OCI-LY3 (cell line): ENCODE results near the gene FBXO46.

Experiments used
- H2AFZ ChIP-seq: fragments of 200-600, 300-600 bp; shearing (Covaris generic); 2 replicates; pipeline ENCODE4 v1.6.0; 2014; ENCODE audit warnings: antibody characterized with exemption, low read depth, low read length
- H3K27ac ChIP-seq: fragments of 200-600, 300-600 bp; sonication (generic); 2 replicates; pipeline ENCODE4 v1.5.1; 2014; ENCODE audit warnings: mild to moderate bottlenecking, low read length, moderate library complexity, mixed read lengths
- H3K27me3 ChIP-seq: fragments of 200-600, 300-600 bp; sonication (generic); 2 replicates; pipeline ENCODE4 v1.6.1; 2014; ENCODE audit warnings: low read depth, low read length, mixed read lengths
- H3K36me3 ChIP-seq: fragments of 200-600, 300-600 bp; sonication (generic); replicated peaks from 2 replicates; pipeline ENCODE3; 2014; ENCODE audit warnings: low read depth, low read length, mixed read lengths
- H3K4me1 ChIP-seq: fragments of 300-600, 200-600 bp; sonication (generic); 2 replicates; pipeline ENCODE4 v1.6.1; 2014; ENCODE audit warnings: low read length, mixed read lengths
- H3K4me2 ChIP-seq: fragments of 200-600, 300-600 bp; sonication (generic); 2 replicates; pipeline ENCODE4 v1.6.1; 2014; ENCODE audit warnings: low read length, mixed read lengths
- H3K4me3 ChIP-seq: fragments of 300-600, 200-600 bp; sonication (generic); 2 replicates; pipeline ENCODE4 v1.5.1; 2014; ENCODE audit warnings: antibody characterized with exemption, mild to moderate bottlenecking, low read length, moderate library complexity
- H3K79me2 ChIP-seq: fragments of 300-600, 200-600 bp; shearing (Covaris generic); 2 replicates; pipeline ENCODE4 v1.6.1; 2014; ENCODE audit warnings: mild to moderate bottlenecking, low read length, mixed read lengths
- H3K9ac ChIP-seq: fragments of 300-600, 200-600 bp; shearing (Covaris generic); 2 replicates; pipeline ENCODE4 v1.6.0; 2014; ENCODE audit warnings: mild to moderate bottlenecking, low read length, moderate library complexity
- H3K9me3 ChIP-seq: fragments of 200-600, 300-600 bp; shearing (Covaris generic); 2 replicates; pipeline ENCODE4 v1.6.1; 2014; ENCODE audit warnings: low read length, mixed read lengths; ENCODE audit not compliant: insufficient read depth
- H4K20me1 ChIP-seq: fragments of 200-600, 300-600 bp; sonication (generic); 2 replicates; pipeline ENCODE4 v1.6.1; 2016; ENCODE audit warnings: low read length, mixed read lengths; ENCODE audit not compliant: insufficient read depth
- CTCF ChIP-seq: fragments of 200-600, 300-600 bp; sonication (generic); IDR thresholded peaks from 2 replicates; pipeline ENCODE4 v1.5.1; 2014; ENCODE audit warnings: antibody characterized with exemption, low read length, low read depth
- EZH2phosphoT487 ChIP-seq: fragments of 200-600 bp; shearing (Covaris generic); IDR thresholded peaks from 2 replicates; pipeline ENCODE4 v1.6.1; 2018; ENCODE audit warnings: antibody characterized with exemption, mixed run types, low read depth

The FBXO46 gene

GRCh38 chr19:45717131-45717982 is 13.3 kb downstream of the FBXO46 start:
- peak overlapping the region; percentile 78 for H3K27ac ChIP-seq
- H4K20me1 ChIP-seq, result no peaks in the 10 kb centered on the region
- H3K4me1 ChIP-seq, result peaks cover 17% of the 10 kb centered on the region
- no peak for TF ChIP-seq EZH2phosphoT487
- TF ChIP-seq CTCF, result peak; percentile 34
- no peaks in the 10 kb centered on the region for H3K9me3 ChIP-seq
- peak overlapping the region; percentile 83 for H3K4me3 ChIP-seq
- H3K79me2 ChIP-seq, result peaks cover 58% of the 10 kb centered on the region
- H3K27me3 ChIP-seq, result no peaks in the 10 kb centered on the region
- peak overlapping the region; percentile 86 for H3K4me2 ChIP-seq
- H3K36me3 ChIP-seq, result peaks cover 24% of the 10 kb centered on the region
- peak overlapping the region; percentile 18; the same call in 1 of the 2 replicates for H2AFZ ChIP-seq
- peak overlapping the region; percentile 90 for H3K9ac ChIP-seq

- Histone ChIP-seq H3K4me2 (peak overlapping the region; percentile 86), H3K79me2 (peaks cover 58% of the 10 kb centered on the region), H3K9ac (peak overlapping the region; percentile 90), H3K9me3 (no peaks in the 10 kb centered on the region), H3K36me3 (peaks cover 27% of the 10 kb centered on the region), H3K27me3 (no peaks in the 10 kb centered on the region), H2AFZ (peak overlapping the region; percentile 18; the same call in 1 of the 2 replicates), H3K4me3 (peak overlapping the region; percentile 83), H3K27ac (peak overlapping the region; percentile 47), H3K4me1 (peaks cover 17% of the 10 kb centered on the region), H4K20me1 (no peaks in the 10 kb centered on the region)
- TF ChIP-seq CTCF, result no peak
These were observed 14.2 kb downstream of the FBXO46 start for GRCh38 chr19:45716359-45717130.

GRCh38 chr19:45715139-45715538 is 15.6 kb downstream of the FBXO46 start:
- no peaks in the 10 kb centered on the region for H3K9me3 ChIP-seq
- H3K27me3 ChIP-seq, result no peaks in the 10 kb centered on the region
- peaks cover 60% of the 10 kb centered on the region for H3K79me2 ChIP-seq
- H3K9ac ChIP-seq, result no peak overlapping the region
- H4K20me1 ChIP-seq, result no peaks in the 10 kb centered on the region
- H3K36me3 ChIP-seq, result peaks cover 26% of the 10 kb centered on the region
- no peak overlapping the region for H3K4me2 ChIP-seq
- H3K4me3 ChIP-seq, result no peak overlapping the region
- peaks cover 28% of the 10 kb centered on the region for H3K4me1 ChIP-seq
- H2AFZ ChIP-seq, result no peak overlapping the region
- H3K27ac ChIP-seq, result no peak overlapping the region
- no peak for TF ChIP-seq EZH2phosphoT487
- no peak for TF ChIP-seq CTCF

GRCh38 chr19:45713141-45713540 is 17.6 kb downstream of the FBXO46 start:
- Histone ChIP-seq H4K20me1 (no peaks in the 10 kb centered on the region), H2AFZ (no peak overlapping the region), H3K9me3 (no peaks in the 10 kb centered on the region), H3K36me3 (peaks cover 24% of the 10 kb centered on the region), H3K4me3 (no peak overlapping the region), H3K79me2 (peaks cover 45% of the 10 kb centered on the region), H3K27ac (no peak overlapping the region), H3K4me2 (no peak overlapping the region), H3K4me1 (peaks cover 24% of the 10 kb centered on the region), H3K27me3 (no peaks in the 10 kb centered on the region), H3K9ac (no peak overlapping the region)
- TF ChIP-seq CTCF, result no peak
- TF ChIP-seq EZH2phosphoT487, result no peak
